PC-3 (cell line): ENCODE data around the gene USF1.

ENCODE experiments used
- EZH2 ChIP-seq: fragments of 300-600 bp; sonication (generic); IDR thresholded peaks from one replicate; pipeline ENCODE4 v1.6.1; 2017; ENCODE audit warnings: antibody characterized with exemption, mild to moderate bottlenecking, low read length; ENCODE audit not compliant: unreplicated experiment
- TF ChIP-seq, protein P1 (sequence below): fragments of 300-600 bp; sonication (generic); conservative IDR thresholded peaks from 2 replicates; pipeline ENCODE4 v1.5.1; 2017; ENCODE audit warnings: antibody characterized with exemption, low read depth, mild to moderate bottlenecking, low read length

DNA sequence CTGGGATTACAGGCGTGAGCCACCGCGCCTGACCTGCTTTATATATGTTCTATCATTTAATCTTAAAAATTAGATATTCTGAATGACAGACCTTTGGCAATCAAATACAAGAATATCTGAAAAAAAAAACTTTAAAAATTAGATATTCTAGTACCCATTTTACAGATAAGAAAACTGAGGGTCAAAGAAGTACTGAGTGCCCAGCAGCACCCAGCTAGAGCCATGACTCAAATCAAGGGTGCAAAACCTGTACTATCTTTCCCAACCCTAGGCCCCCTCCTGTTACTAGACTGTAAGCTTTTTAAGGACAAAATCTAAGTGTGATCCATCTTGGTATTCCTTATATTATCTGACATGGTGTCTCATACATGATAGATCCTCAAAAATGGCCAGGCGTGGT is 15.6 kb upstream of the USF1 start:
- no peak for TF ChIP-seq EZH2
- TF ChIP-seq, protein P1, sequence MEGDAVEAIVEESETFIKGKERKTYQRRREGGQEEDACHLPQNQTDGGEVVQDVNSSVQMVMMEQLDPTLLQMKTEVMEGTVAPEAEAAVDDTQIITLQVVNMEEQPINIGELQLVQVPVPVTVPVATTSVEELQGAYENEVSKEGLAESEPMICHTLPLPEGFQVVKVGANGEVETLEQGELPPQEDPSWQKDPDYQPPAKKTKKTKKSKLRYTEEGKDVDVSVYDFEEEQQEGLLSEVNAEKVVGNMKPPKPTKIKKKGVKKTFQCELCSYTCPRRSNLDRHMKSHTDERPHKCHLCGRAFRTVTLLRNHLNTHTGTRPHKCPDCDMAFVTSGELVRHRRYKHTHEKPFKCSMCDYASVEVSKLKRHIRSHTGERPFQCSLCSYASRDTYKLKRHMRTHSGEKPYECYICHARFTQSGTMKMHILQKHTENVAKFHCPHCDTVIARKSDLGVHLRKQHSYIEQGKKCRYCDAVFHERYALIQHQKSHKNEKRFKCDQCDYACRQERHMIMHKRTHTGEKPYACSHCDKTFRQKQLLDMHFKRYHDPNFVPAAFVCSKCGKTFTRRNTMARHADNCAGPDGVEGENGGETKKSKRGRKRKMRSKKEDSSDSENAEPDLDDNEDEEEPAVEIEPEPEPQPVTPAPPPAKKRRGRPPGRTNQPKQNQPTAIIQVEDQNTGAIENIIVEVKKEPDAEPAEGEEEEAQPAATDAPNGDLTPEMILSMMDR, result no peak
